Activated CD4-positive, alpha-beta memory T cell treated with anti-CD3 and anti-CD28 coated beads for 36 hours (primary cell): Measurements from ENCODE around the gene ZFPM1. TPM values are rescaled to one million over a fixed set of nuclear protein-coding genes. Genes with fewer than 3 reads are reported as not detected.
"Not testable (repeated sequence)": the region's sequence is repeated elsewhere in the genome, so short reads cannot be mapped to it uniquely, and the experiment has no call there.

Experiments
- CTCF ChIA-PET: fragments of 350-600 bp; sonication (Branson Sonifier 250); formaldehyde crosslinking; loops from one replicate; lab custom pipeline; 2021; ENCODE audit warnings: antibody characterized with exemption, inconsistent platforms; lab: Charles Lee
- POLR2A ChIA-PET: fragments of 350-600 bp; sonication (Branson Sonifier 250); formaldehyde crosslinking; loops from one replicate; lab custom pipeline; 2021; ENCODE audit warnings: antibody characterized with exemption; lab: Charles Lee
- DNase-seq: peaks from one replicate; pipeline ENCODE4 v3.0.0-alpha.2; 2020
- H3K27ac Mint-ChIP-seq: one replicate; pipeline ENCODE4 v1.8.0; 2021; ENCODE audit warnings: mixed read lengths
- H3K27me3 Mint-ChIP-seq: one replicate; pipeline ENCODE4 v1.8.0; 2021; ENCODE audit warnings: mixed read lengths
- H3K36me3 Mint-ChIP-seq: one replicate; pipeline ENCODE4 v1.8.0; 2021; ENCODE audit warnings: mixed read lengths
- H3K4me1 Mint-ChIP-seq: one replicate; pipeline ENCODE4 v1.8.0; 2021; ENCODE audit warnings: low read depth, mixed read lengths
- H3K4me3 Mint-ChIP-seq: one replicate; pipeline ENCODE4 v1.8.0; 2021; ENCODE audit warnings: mild to moderate bottlenecking, mixed read lengths
- H3K9me3 Mint-ChIP-seq: one replicate; pipeline ENCODE4 v1.8.0; 2021; ENCODE audit warnings: mixed read lengths
- intact Hi-C: fragments of 100-400 bp; cut with micrococcal nuclease; formaldehyde crosslinking; loops from one replicate; pipeline ENCODE4 v1.15.1; 2023
- total RNA-seq, 2 experiments: library from RNA; stranded (reverse); gene quantifications; one replicate each; pipeline ENCODE4 v1.2.3, GENCODE V29; 2021

Gene ZFPM1
- 10 to 100 TPM; 11.6 to 12.0 TPM for total RNA-seq

GRCh38 chr16:88453217-88453531, at the start of gene ZFPM1:
TSS of gene ZFPM1 (plus strand) at chr16:88453280. CDS start at chr16:88453639, 359 bp downstream.
- ChIA-PET POLR2A (no interaction called here), CTCF (no interaction called here)
- DNase-seq = no peak
- no peaks in the 10 kb centered on the region for H3K9me3 Mint-ChIP-seq
- H3K4me1 Mint-ChIP-seq = peaks cover 29% of the 10 kb centered on the region
- intact Hi-C loops = loop anchor here (2.0 to 10.0 kb wide), 5 partner anchors 16 to 1066 kb away; partner anchors contain the start of gene ZC3H18
- no peaks in the 10 kb centered on the region for H3K36me3 Mint-ChIP-seq
- H3K27ac Mint-ChIP-seq = peak within 1 kb of the TSS; percentile 84
- H3K4me3 Mint-ChIP-seq = peak within 1 kb of the TSS; percentile 88
- no peaks in the 10 kb centered on the region for H3K27me3 Mint-ChIP-seq

GRCh38 chr16:88403794-88404581, 49.1 kb upstream of the ZFPM1 start:
- H3K36me3 Mint-ChIP-seq = no peaks in the 10 kb centered on the region
- no peak overlapping the region for H3K4me3 Mint-ChIP-seq
- POLR2A ChIA-PET = no interaction called here
- H3K27ac Mint-ChIP-seq = no peak overlapping the region
- CTCF ChIA-PET = no interaction called here
- no peak for DNase-seq
- no peaks in the 10 kb centered on the region for H3K27me3 Mint-ChIP-seq
- intact Hi-C loops = no loop called here
- H3K4me1 Mint-ChIP-seq = peaks cover 2% of the 10 kb centered on the region
- H3K9me3 Mint-ChIP-seq = no peaks in the 10 kb centered on the region

GRCh38 chr16:88404769-88405168, 48.3 kb upstream of the ZFPM1 start:
- Mint-ChIP-seq H3K36me3 (no peaks in the 10 kb centered on the region), H3K27ac (no peak overlapping the region), H3K27me3 (no peaks in the 10 kb centered on the region), H3K4me1 (peaks cover 2% of the 10 kb centered on the region), H3K9me3 (no peaks in the 10 kb centered on the region), H3K4me3 (no peak overlapping the region)
- intact Hi-C loops = no loop called here
- no peak for DNase-seq
- POLR2A ChIA-PET = no interaction called here
- CTCF ChIA-PET = no interaction called here

GRCh38 chr16:88405216-88406060, 47.6 kb upstream of the ZFPM1 start:
- intact Hi-C loops = no loop called here
- H3K27me3 Mint-ChIP-seq = no peaks in the 10 kb centered on the region
- no peak for DNase-seq
- no peaks in the 10 kb centered on the region for H3K36me3 Mint-ChIP-seq
- H3K9me3 Mint-ChIP-seq = no peaks in the 10 kb centered on the region
- H3K4me3 Mint-ChIP-seq = no peak overlapping the region
- ChIA-PET POLR2A (no interaction called here), CTCF (no interaction called here)
- peaks cover 2% of the 10 kb centered on the region for H3K4me1 Mint-ChIP-seq
- no peak overlapping the region for H3K27ac Mint-ChIP-seq

- DNase-seq = no peak
- Mint-ChIP-seq H3K27ac (no peak overlapping the region), H3K27me3 (no peaks in the 10 kb centered on the region), H3K4me3 (no peak overlapping the region), H3K9me3 (no peaks in the 10 kb centered on the region), H3K4me1 (peaks cover 2% of the 10 kb centered on the region), H3K36me3 (no peaks in the 10 kb centered on the region)
- CTCF ChIA-PET = interaction anchor here (1.0 kb wide), 1 partner anchor 31 kb away, joined by 3 read pairs; no protein-coding TSS in a partner anchor
- POLR2A ChIA-PET = no interaction called here
- intact Hi-C loops = no loop called here
Observed at GRCh38 chr16:88406096-88407041, 46.7 kb upstream of the ZFPM1 start.

- CTCF ChIA-PET = interaction anchor here (1.0 kb wide), 1 partner anchor 31 kb away, joined by 3 read pairs; no protein-coding TSS in a partner anchor
- POLR2A ChIA-PET = no interaction called here
- Mint-ChIP-seq H3K9me3 (no peaks in the 10 kb centered on the region), H3K36me3 (no peaks in the 10 kb centered on the region), H3K4me1 (peaks cover 2% of the 10 kb centered on the region), H3K4me3 (no peak overlapping the region), H3K27ac (no peak overlapping the region), H3K27me3 (no peaks in the 10 kb centered on the region)
- intact Hi-C loops = no loop called here
- no peak for DNase-seq
Observed at GRCh38 chr16:88407042-88407420, 46.0 kb upstream of the ZFPM1 start.

- Mint-ChIP-seq H3K9me3 (no peaks in the 10 kb centered on the region), H3K27me3 (no peaks in the 10 kb centered on the region), H3K4me3 (no peak overlapping the region), H3K36me3 (no peaks in the 10 kb centered on the region), H3K27ac (no peak overlapping the region), H3K4me1 (peaks cover 2% of the 10 kb centered on the region)
- intact Hi-C loops = no loop called here
- ChIA-PET POLR2A (no interaction called here), CTCF (no interaction called here)
- no peak for DNase-seq
Observed at GRCh38 chr16:88407807-88408206, 45.3 kb upstream of the ZFPM1 start.

- no peak for DNase-seq
- no peak overlapping the region for H3K4me3 Mint-ChIP-seq
- H3K27ac Mint-ChIP-seq = no peak overlapping the region
- ChIA-PET POLR2A (no interaction called here), CTCF (no interaction called here)
- intact Hi-C loops = no loop called here
- peaks cover 2% of the 10 kb centered on the region for H3K4me1 Mint-ChIP-seq
- H3K36me3 Mint-ChIP-seq = no peaks in the 10 kb centered on the region
- no peaks in the 10 kb centered on the region for H3K9me3 Mint-ChIP-seq
- no peaks in the 10 kb centered on the region for H3K27me3 Mint-ChIP-seq
Observed at GRCh38 chr16:88408561-88409142, 44.4 kb upstream of the ZFPM1 start.

- Mint-ChIP-seq H3K4me1 (peaks cover 2% of the 10 kb centered on the region), H3K27ac (no peak overlapping the region), H3K36me3 (no peaks in the 10 kb centered on the region), H3K4me3 (no peak overlapping the region), H3K9me3 (no peaks in the 10 kb centered on the region), H3K27me3 (no peaks in the 10 kb centered on the region)
- POLR2A ChIA-PET = no interaction called here
- DNase-seq = no peak
- CTCF ChIA-PET = no interaction called here
- intact Hi-C loops = no loop called here
Observed at GRCh38 chr16:88409296-88410065, 43.6 kb upstream of the ZFPM1 start.

GRCh38 chr16:88410297-88410968, 42.6 kb upstream of the ZFPM1 start:
- intact Hi-C loops, H3K9me3 Mint-ChIP-seq, H3K27ac Mint-ChIP-seq, DNase-seq, H3K4me3 Mint-ChIP-seq, CTCF ChIA-PET, H3K4me1 Mint-ChIP-seq, H3K27me3 Mint-ChIP-seq, POLR2A ChIA-PET, H3K36me3 Mint-ChIP-seq: not testable (repeated sequence)
